Muscle of back (tissue), 13 donors: ENCODE data around the gene ZNF76. TPM values are rescaled to one million over a fixed set of nuclear protein-coding genes. Genes with fewer than 3 reads are reported as not detected.

Experiments used
- DNase-seq, 3 donors: peaks; one replicate each; pipeline versions ENCODE4 v3.0.0 to v3.0.0-alpha.2; 2013
- long read RNA-seq, 9 donors: transcript quantifications; one replicate each; lab custom pipeline, GENCODE V29; 2026
- polyA plus RNA-seq, 10 donors: library from polyadenylated mRNA; unstranded; fragments of 120-200 nt; gene quantifications; one replicate each; pipeline ENCODE4 v1.2.1, GENCODE V29; 2013; ENCODE audit not compliant: insufficient read length in 10 of 10

ZNF76 gene
- polyA plus RNA-seq = 10 to 100 TPM; 18.2 to 32.1 (median 22.8) TPM
- long read RNA-seq, donor 1, partial matches to known transcripts = 5 of 7 reads
- long read RNA-seq, donor 1, other reads (novel, unspliced or antisense) = 0 of 7 reads
- long read RNA-seq, donor 2, partial matches to known transcripts = 0 of 6 reads
- long read RNA-seq, donor 2, other reads (novel, unspliced or antisense) = 0 of 6 reads
- long read RNA-seq, donor 3 = 0 reads
- long read RNA-seq, donor 4 = 0 reads
- long read RNA-seq, donor 5, partial matches to known transcripts = 8 of 11 reads
- long read RNA-seq, donor 5, other reads (novel, unspliced or antisense) = 0 of 11 reads
- long read RNA-seq, donor 6, partial matches to known transcripts = 0 of 2 reads
- long read RNA-seq, donor 6, other reads (novel, unspliced or antisense) = 0 of 2 reads
- long read RNA-seq, donor 7, partial matches to known transcripts = 5 of 7 reads
- long read RNA-seq, donor 7, other reads (novel, unspliced or antisense) = 0 of 7 reads
- long read RNA-seq, donor 8 = 0 reads
- long read RNA-seq, donor 9, partial matches to known transcripts = 0 of 1 reads
- long read RNA-seq, donor 9, other reads (novel, unspliced or antisense) = 0 of 1 reads

DNA sequence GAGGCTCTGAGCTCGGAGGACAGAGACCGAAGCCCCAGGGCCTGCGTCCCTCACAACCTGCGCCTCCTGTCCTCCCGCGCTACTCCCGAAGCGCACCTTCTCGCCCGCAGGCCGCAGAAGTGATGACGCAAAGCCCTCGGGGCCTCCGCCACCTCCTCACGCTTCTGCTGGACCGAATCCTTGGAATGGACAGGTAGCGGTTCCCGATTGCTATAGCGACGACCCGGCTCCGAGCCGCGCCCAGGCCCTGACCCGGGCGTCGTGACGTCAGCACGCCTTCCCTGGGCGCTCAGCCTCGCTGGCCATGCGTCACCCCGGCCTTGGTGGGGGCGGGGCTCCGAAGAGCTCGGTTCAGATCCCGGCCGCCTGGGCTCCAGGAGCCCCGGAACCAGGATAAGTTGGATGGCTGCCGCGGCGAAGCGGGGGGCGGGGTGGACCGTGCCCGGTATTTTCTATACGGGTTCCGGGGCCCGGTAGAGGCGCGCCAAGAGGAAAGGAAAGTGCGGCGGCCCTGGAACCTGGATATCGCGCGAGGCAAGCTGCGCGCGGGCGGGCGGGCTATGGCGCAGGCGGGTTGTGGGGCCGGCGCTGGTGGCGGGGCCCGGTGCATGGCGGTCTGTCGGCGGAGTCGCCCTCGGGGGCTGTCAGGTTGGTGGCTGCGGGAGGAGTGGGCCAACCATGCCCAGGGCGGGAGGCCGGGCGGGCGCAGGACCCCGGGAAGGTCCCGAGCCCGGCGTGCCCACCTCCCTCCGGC, at the start of gene ZNF76:
Gene ZNF76, plus strand, starts transcription at position 542 of the 754 bp plus-strand sequence. CDS start 21,417 bp downstream, outside the sequence.
- peak; percentile 96 to 99 (median 98) for DNase-seq

DNA sequence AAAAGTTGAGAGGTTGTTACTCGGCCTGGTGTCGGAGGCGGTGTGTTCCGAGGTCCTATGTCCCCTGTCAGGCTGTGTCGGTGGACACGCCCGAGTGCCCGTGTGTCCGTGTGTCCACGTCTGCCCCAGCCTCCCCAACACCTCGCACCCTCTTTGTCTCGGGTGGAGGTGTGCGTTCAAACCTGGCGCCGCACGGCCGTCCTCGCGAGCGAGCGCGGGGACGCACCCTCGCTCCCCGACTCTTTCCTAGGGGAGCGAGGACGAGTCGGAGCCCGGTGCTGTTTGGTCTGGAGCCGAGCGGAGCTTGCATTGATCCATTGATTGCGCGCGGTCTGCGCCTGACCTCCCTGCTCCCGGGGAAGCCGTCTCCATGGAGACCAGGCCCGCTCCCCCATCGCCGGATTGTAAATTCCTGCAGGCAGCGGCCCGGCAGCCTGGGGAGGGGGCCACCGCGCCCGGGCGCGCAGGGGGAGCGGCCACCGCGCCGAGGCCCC, 46.2 kb upstream of the ZNF76 start:
- peak in 1 of 3 donors; percentile 49 for DNase-seq

DNA sequence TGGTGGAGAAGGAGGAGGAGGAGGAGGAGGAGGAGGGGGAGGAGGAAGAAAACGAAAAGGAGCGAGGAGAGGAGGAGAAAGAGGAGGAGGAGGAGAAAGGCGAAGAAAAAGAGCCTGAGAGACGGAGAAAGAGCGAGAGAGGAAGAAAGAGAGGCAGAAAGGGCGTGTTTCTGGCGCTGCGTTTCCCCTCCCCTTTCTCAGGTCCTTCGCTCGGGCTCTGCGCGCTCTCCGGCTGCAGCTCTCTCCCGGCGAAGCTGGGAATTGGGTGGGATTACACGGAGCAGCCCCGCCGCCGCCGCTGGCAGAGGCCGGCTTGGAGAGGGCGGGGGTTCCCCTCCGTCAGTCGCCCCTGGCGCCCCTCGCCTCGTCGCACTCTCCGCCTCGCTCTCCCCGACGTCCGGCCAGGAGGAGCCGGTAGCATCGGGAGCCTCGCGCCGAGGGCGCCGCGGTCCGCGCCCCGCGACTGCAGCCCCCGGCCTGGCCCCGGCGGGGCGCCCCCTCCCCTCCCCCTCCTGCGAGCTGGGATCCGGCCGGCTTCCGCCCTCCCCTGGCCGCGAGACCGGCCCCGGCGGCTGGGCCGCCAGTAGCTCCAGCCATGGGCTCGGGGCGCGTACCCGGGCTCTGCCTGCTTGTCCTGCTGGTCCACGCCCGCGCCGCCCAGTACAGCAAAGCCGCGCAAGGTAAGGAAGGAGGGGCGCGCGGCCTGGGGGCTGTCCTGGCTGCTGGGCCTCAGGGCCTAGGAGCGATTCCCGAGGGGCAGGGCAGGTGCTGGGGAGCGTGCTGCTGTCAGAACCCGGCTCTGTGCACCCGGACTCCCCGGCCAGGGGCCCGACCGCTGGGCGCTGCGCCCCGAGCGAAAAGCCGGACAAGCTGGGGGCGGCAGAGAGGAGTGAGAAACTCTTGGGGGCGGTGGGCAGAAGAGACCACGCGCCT, 45.4 kb upstream of the ZNF76 start, which contains the start of gene SCUBE3:
Gene SCUBE3, plus strand, starts transcription at position 133 of the 933 bp plus-strand sequence. Its CDS starts 463 bp downstream, at position 596.
- DNase-seq = peak; percentile 33 to 83 (median 58)

DNA sequence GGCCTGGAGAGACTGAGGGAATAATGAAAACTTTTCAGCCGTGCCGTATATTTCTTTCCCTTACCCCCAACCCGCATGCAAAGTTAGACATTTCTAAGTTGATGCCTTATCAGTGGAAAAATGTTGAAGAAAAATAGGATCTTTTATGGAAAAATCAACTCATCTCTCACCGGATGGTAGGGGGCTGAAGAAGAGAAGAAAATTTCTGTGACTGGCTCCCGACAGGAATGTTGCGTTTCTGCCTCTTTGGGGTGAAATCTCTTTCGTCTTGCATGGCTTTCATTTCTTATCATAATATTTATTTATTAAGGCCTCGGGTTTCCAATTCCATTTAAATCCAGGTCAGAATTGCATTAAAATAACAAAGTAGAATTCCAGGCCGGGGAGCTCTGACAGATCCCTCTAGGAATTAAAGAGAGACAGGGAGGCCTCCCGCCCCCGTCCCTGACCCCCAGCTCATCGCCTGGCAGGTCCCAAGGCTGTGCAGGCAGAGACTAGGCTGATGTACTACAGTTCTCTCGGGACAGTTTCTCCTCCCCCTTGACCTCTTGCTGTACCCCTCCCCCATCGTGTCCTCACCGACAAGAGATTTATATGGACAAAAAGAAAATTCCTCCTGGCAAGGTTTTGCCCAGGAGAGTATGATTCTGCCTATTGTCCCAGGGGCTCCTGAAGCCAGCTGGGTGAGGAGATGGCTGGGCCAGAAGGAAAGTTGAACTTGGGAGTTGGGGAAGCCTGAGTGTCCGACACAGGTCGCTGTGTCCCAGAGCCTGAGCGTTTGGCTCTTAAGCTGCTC, 44.5 kb upstream of the ZNF76 start:
- no peak for DNase-seq

DNA sequence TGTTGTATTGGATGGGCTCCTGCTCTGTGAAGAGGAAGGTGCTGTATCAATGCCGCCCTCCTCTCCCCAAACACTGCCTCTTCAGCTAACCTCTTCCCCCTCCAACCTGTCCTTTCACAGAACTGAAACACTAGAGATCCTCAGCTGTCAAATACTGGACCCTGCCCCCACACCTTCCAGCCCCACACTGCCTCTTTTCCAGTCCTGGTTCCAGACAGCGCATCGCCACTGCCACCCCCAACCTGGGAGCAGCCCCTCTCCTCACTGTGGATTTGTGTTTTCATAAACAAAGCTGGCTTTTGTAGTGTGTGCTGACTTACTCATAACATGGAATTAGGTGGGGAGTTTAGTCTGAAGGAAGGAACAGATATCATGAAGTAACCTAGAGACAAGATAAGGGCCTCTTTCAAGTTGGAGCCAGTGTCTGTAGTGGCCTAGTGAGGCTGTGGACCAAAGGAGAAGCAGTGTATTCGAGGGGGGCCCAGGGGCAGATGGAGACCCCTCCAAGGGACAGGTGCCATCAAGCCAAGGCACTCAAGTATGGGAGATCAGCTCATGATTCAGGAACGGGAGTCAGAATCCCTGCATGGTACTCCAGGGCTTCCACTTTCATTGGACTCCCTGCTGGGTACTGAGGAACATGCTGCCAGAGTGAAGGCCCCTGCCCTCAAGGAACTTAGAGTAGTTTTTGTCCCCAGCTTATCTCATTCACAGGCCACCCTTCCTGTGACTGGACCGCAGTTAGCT, 43.7 kb upstream of the ZNF76 start:
- no peak for DNase-seq

DNA sequence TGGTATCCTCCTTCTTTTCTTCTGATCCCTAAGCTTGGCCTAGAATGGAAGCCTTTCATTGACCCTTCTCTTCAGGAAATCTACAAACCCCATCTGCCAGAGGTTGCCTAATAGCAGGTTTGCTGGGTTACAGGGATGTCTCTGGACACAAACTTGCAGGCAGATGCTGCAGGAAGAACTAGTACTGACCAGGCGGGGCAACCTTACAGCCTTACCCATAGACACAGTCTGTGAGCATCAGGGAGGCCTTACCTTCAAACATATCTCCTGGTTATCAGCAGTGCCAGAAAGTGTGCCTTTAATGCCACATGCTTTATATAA, 43.2 kb upstream of the ZNF76 start:
- DNase-seq = no peak

DNA sequence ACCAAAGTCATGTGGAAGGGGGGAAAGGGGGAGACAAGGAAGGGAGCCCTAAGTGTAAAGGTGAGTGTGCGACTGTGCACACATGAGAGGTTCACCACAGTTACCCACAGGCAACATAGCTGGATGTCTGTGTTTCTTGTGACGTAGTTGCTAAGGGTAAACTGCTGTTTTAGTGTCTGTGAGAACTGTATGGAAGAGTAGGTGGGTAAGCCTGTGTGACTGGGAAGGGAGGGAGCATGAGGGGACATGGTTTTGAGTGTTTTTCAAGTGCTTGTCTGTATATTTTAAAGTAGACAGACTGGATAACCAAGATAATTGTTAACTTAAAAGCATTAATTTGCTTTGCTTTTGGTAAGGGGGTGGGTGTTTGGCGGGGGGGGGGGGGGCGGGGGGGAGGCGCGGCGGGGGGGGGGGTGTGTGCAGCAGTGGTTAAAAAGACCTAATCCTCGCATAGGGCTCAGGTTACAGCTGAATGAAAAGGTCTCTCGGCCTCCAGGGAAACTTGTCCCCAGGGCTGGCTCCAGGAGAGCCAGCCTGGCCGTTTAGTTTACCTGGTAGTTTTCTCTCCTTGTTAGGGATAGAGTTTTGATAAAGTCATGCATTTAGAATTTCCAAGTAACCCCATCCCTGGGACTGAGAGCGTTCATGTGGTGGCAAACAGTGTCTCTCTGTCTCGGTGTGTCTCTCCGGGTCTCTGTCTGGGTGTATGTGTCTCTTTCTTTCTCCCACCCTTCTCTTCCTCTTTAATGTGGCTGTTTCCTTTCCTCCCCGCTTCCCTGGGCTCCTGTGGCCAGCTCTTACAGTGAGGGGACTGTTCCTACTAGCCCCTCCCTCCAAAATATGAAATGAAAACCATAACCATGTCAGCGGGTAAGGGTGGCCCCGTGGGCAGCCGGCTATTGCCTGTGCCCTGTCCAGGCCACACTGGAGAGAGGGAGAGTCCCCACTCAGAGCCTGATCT, 42.4 kb upstream of the ZNF76 start:
- no peak for DNase-seq

DNA sequence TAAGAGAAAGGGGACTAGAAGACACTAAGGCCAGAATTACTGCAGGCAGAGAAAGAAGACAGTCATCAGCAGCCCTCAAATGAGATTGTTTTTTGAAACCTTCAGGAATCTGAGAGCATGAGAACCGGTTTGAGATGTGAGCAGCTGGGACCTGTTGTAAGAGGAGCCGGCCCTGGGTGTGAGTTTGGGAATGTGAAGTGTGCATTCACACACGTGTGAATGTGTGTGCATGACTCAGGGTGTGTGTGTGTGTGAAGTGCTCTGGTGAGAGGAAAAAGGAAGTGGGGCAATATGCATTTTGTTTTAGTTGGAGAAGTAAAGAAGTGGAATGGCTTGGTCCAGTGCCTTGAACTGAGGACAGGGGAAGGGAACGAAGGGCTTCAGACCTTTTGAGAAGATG, 41.5 kb upstream of the ZNF76 start:
- no peak for DNase-seq

DNA sequence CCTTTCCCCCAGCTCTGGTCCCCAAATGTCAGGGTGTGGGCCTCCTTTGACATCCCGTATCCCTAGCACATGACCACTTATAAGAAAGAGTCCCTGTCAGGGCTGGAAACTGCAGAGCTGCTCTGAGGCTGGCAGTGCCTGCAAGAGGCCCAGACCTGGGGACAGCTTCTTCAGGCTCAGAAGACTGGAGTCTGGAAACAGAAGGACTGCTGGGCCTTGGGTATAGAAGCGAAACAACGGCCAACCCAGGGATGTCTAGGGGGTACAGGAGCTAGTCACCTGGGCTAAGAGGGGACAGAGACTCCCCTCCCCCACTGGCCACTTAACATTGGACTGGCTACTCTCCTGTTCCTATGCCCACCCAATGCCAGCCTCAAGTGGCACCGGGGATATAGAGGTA, 41.1 kb upstream of the ZNF76 start:
- DNase-seq = no peak

DNA sequence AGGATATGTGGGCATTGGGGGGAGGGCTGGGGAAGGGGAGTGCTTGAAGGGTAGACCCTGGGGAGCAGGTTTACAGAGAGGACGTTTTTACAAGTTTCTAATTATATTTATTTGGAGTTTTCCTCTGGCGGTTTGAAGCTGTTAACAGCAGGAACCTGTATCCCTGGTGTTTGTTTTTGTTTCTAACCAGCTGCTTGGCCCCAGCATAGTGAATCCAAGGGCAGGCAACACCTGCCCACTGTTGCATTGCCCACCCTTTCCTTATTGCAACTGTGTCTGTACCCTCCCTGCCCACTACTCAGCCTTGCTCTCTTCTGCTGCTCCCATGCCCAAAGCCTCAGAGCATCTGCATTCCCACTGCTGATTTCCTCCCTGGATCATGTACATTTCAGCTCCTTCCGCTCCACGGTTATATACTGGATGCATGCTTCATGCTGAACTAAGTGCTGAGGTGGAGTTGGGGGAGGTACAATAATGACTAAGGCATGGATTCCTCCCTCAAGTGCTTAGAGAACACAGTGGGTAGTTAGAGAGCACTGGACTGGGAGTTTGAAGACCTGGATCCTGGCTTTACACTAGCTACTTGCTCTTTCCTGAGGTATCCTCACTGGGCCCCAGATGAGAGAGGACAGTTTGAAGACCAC, 39.7 kb upstream of the ZNF76 start:
- DNase-seq = no peak

DNA sequence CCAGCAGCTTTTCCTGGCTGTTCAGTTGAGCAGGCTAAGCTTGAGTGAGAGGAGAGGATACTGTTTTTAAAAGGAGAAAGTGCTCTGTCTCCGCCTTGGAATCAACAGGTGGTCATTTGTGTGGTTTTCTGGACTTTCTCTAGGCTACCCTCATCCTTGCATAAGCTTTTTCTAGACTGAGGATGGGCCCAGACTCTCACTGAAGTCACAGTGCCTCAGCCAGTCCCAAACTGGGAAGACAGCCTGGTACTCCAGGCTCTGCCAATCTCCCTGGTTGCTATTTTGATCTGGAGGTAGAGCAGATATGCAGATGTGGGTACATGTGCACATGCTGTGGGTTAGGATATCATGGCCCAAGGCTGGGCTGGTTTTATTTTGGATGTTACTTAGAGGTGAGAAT, 38.8 kb upstream of the ZNF76 start:
- DNase-seq = no peak

DNA sequence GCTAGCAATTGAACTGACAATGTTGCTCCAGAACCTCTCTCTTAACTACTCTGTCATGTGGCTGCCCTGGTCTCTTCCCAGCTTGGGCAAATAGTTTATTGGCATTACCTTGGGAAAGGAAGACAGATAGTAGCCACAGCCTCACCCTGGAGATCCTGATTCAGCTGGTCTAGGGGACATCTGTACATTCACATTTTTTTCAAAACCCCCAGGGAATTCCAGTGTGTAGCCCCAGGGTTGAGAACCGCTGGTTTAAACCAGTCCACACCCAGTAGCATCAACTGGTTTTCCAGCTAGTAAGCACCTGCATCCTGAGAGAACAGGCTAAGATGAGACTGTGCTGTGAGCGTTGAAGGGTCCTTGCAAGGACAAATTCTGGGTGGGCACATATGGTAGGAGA, 36.1 kb upstream of the ZNF76 start:
- no peak for DNase-seq

DNA sequence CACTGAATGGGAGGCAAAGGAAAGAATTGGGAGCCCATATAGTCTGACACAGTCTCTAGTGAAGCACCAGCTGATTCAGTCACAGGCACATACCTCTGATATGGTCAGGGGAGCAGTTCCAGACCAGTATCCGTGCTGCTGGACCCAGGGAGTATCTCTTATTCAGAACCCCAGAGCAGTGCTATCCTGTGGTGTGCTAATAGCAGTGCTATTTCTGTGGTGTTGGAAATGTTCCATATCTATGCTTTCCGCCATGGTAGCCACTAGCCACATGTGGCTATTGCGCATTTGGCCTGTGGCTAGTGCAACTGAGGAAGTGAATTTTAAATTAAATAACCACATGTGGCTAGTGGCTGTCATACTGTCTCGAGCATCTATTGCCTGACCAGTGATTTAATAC, 34.8 kb upstream of the ZNF76 start:
- no peak for DNase-seq

DNA sequence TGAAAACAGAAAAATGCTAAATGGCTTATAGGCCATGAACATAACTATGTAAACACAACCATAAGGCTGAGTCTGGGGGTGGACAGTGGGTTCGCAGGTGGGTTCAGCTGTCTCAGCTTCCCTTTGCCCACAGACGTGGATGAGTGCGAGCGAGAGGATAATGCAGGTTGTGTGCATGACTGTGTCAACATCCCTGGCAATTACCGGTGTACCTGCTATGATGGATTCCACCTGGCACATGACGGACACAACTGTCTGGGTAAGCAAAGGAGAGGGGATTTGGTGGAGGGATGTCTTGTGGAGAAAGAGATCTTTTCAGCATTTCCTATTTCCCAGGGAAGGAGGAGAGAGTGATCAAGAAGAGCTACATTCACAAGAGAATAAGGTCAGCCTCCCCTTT, 31.1 kb upstream of the ZNF76 start:
- DNase-seq = no peak

DNA sequence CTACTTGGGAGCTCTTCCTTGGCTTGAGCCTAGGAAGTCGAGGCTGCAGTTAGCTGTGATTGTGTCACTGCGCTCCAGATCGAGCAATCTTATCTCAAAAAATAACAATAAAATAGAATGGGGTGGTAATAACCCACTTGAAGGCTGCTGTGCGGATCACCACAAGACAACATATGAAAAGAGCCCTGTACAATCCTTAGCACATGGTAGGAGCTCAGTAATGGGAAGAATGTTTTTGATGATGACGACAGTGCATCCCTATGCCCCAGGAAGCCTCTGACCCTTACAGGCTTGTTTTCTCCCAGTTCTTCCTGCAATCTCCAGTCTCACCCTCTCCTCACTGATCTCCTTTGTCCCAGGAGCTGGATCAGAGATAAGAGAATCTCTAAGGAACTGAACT, 30.2 kb upstream of the ZNF76 start:
- DNase-seq = no peak

DNA sequence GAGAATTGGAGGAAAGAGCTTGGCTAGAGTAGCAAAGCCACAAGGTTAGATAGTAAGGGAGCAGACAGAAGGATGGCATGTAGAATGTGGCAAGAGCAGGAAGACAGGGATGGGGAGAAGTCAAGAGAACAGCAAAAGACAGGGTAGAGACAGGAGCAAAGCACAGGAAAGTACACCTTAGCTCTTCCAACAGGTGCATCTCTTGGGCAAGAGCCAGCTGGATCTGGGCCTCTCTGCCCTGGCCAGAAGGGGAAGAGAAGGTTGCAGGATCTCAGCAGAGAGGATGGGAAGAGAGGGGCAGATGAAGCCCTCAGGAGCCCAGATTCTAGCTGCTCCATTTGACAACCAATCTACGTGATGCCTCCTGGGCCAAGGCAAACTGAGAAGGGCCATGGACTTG, 29.0 kb upstream of the ZNF76 start:
- no peak for DNase-seq

DNA sequence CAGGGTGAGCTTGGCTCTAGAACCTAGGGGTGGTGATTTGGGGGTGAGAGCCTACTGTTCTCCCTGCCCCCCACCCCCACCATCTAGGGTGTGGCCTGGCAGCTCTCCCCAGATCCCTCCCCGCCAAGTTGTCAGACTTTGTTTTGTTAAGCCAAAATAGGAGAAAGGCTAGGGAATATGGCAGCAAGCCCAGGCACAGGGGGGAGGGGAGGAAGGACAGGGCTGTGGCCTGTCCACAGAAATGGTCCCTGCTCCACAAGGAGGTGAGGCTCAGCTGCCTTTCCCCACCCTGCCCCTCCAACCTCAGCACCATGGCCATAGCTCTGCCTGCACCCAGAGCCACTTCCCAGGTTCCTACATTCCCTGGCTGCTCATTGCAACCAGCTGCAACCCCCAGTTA, 28.6 kb upstream of the ZNF76 start:
- DNase-seq = no peak

DNA sequence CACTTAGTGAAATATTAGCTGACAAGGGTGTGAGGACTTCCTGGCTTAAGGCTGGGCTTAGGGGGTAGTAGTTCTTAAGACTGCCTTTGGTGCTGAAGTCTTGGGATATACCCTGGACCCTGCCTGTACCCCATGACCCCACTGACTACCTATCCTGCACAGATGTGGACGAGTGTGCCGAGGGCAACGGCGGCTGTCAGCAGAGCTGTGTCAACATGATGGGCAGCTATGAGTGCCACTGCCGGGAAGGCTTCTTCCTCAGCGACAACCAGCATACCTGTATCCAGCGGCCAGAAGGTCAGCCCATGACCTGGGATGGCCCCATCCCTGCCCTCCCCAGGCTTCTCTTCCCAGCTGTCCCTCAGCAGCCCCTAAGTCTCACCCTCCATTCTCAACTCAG, 28.0 kb upstream of the ZNF76 start:
- DNase-seq = no peak
